ENCODE results near the gene PRADC1.
"Not testable (repeated sequence)": the region's sequence is repeated elsewhere in the genome, so short reads cannot be mapped to it uniquely, and the experiment has no call there.

The PRADC1 gene

DNA sequence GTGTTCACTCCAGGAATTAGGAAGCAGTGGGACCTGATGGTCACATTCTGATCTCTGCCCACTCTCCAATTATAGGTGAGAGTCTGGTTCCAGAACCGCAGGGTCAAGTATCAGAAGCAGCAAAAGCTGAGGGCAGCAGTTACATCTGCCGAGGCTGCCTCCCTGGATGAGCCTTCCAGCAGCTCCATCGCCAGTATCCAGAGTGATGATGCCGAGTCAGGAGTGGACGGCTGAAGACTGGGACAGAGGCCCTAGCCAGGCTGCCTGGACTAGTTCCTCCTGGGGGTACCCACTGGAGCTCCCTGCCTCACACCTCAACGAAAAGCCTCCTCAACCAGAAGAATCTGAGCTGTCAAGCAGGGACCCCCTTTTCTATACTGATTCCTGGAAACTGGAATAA, 22.3 kb downstream of the PRADC1 start:
- DNase-seq (ENCODE audit: insufficient read length) (no peak), FAIRE-seq (no peak)
- no peak for TF ChIP-seq TAF1 (IDR thresholded peaks at IDR 0.05; ENCODE audit: borderline replicate concordance, low read depth, low read length)
- no peak for TF ChIP-seq POLR2AphosphoS5 (IDR thresholded peaks at IDR 0.05; ENCODE audit: low read depth, low read length)
- no peak for TF ChIP-seq POLR2A (IDR thresholded peaks at IDR 0.05; ENCODE audit: low read depth, low read length)

DNA sequence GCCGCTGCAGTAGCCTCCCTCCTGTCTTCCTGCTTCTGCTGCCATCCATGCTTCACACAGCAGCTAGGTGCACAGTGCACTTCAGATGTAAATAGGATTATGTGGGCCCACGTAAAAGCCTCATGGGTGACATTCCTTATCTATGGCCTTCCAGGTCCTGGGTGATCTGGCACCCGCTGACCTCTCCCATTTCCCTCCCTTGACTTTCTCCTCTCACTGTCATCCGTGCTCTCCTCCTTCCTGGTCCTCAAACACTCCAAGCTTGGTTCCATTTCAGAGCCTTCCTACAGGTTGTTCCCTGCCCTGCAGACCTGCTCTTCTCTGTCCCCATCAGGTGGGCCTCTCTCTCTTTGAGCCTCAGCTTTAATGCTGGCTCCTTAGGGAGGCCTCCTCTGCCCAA, 23.0 kb downstream of the PRADC1 start:
- TF ChIP-seq TAF1 (IDR thresholded peaks at IDR 0.05; ENCODE audit: borderline replicate concordance, low read depth, low read length) (no peak), POLR2AphosphoS5 (IDR thresholded peaks at IDR 0.05; ENCODE audit: low read depth, low read length) (no peak), POLR2A (IDR thresholded peaks at IDR 0.05; ENCODE audit: low read depth, low read length) (no peak)
- FAIRE-seq (no peak), DNase-seq (ENCODE audit: insufficient read length) (no peak)

DNA sequence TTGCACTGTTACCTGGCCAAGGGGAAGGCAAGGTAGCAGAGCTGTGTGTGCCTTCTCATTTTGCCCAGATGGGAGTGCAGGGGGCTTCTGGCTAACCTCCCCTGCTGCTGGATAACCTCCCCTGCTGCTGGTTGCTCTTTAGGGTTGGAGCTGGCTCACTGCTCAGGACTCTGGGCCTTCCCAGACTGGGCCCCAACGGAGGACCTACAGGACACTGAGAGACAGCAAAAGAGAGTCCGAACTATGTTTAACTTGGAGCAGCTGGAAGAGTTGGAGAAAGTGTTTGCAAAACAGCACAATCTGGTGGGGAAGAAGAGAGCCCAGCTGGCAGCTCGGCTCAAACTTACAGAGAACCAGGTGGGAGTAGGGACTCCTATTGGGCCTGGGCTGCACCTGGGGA, 24.8 kb downstream of the PRADC1 start:
- DNase-seq (ENCODE audit: insufficient read length) (no peak), FAIRE-seq (no peak)
- no peak for TF ChIP-seq TAF1 (IDR thresholded peaks at IDR 0.05; ENCODE audit: borderline replicate concordance, low read depth, low read length)
- TF ChIP-seq POLR2A (IDR thresholded peaks at IDR 0.05; ENCODE audit: low read depth, low read length): no peak
- no peak for TF ChIP-seq POLR2AphosphoS5 (IDR thresholded peaks at IDR 0.05; ENCODE audit: low read depth, low read length)

DNA sequence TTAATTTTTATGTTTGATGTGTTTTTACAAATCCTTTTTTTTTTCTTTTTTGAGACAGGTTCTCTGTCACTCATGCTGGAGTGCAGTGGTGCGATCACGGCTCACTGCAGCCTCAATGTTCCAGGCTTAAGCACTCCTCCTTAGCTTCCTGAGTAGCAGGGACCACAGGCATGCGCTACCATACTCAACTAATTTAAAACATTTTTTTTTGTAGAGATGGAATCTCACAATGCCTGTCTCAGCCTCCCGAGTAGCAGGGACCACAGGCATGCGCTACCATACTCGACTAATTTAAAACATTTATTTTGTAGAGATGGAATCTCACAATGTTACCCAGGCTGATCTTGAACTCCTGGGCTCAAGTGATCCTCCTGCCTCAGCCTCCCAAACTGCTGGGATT, 27.4 kb downstream of the PRADC1 start:
- TF ChIP-seq POLR2AphosphoS5 (IDR thresholded peaks at IDR 0.05; ENCODE audit: low read depth, low read length) (no peak), TAF1 (IDR thresholded peaks at IDR 0.05; ENCODE audit: borderline replicate concordance, low read depth, low read length) (no peak), POLR2A (IDR thresholded peaks at IDR 0.05; ENCODE audit: low read depth, low read length) (no peak)
- DNase-seq (ENCODE audit: insufficient read length): no peak
- no peak for FAIRE-seq

DNA sequence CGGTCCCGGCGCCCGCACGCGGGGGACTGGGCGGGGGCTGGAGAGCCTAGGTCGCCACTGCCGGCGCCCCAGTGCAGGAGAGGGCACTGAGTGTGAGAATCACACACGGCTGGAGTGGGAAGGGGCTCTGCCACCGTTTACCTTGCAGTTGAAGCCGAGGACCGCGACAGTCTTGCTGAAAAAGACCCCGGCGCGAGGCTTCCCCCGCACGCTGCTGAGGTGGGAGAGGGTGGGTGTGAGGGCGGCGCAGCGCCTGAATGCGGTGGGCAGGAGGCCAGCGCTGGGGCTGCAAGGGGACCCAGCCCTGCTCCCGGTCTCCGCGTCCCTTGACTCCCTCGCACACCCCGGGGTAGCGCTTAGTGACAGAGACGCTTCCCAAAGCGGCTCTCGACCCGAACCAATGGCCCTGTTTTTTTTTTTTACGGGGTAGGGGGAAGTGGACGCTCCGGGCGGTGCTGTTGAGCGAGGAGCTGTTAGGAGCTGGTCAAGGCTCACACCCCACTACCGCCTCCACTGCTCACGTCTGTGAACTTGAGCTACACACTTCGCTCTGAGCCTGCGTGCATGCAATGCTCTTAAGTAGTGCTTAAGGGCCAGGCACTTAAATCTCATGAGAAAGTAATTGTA, 29.9 kb downstream of the PRADC1 start:
- DNase-seq (ENCODE audit: insufficient read length) (no peak), FAIRE-seq (no peak)
- TF ChIP-seq POLR2A (IDR thresholded peaks at IDR 0.05; ENCODE audit: low read depth, low read length) (no peak), TAF1 (IDR thresholded peaks at IDR 0.05; ENCODE audit: borderline replicate concordance, low read depth, low read length) (no peak)

DNA sequence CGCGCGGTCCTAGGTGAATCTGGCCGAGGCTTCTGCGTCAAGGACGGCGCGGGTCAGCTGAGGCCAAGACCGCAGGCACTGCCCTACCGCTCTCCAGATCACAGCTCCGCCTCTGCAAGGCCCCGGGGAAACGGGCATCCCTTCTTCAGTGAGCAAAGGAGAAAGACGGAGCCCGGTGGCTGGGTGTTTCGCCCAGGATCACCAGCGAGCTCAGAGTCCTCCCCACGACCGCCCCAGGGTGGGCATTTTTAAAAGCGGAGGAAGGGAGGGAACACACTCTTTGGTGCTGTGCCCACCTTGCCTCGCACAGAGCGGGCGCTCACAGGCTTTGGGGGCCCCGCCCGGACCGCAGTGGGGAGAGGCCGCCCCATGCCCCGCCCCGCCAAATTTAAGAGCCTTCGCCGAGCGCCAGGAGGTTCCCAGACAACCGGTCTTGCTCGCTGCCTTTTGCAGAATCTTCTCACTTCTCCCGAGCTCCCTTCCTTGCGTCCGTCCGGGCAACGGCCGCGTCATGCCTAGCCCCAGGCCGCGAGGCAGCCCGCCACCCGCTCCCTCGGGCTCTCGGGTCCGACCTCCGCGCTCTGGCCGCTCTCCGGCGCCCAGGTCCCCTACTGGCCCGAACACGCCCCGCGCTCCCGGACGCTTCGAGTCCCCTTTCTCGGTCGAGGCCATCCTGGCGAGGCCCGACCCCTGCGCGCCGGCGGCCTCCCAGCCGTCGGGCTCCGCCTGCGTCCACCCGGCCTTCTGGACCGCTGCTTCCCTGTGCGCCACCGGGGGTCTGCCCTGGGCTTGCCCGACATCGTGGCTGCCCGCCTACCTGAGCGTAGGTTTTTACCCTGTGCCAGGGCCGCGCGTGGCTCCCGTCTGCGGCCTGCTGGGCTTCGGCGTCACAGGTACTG, 30.6 kb downstream of the PRADC1 start, which contains the start of gene NOTO:
Gene NOTO, plus strand, starts transcription at position 419 of the 899 bp plus-strand sequence. Its CDS starts 93 bp downstream, at position 512.
- FAIRE-seq (no peak), DNase-seq (ENCODE audit: insufficient read length) (no peak)
- TF ChIP-seq POLR2AphosphoS5 (IDR thresholded peaks at IDR 0.05; ENCODE audit: low read depth, low read length) (no peak), POLR2A (IDR thresholded peaks at IDR 0.05; ENCODE audit: low read depth, low read length) (no peak)

DNA sequence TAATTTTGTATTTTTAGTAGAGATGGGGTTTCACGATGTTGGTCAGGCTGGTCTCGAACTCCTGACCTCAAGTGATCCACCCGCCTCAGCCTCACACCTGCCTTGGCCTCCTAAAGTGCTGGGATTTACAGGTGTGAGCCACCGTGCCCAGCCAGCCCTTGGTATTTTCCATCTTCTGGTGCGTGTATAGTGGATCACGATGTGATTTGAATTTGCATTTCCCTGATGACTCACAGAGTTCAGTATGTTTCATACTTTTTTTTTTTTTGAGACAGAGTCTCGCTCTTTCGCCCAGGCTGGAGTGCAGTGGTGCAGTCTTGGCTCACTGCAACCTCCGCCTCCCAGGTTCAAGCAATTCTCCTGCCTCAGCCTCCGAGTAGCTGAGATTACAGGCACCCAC, 32.8 kb downstream of the PRADC1 start:
- DNase-seq (ENCODE audit: insufficient read length); FAIRE-seq: not testable (repeated sequence)

DNA sequence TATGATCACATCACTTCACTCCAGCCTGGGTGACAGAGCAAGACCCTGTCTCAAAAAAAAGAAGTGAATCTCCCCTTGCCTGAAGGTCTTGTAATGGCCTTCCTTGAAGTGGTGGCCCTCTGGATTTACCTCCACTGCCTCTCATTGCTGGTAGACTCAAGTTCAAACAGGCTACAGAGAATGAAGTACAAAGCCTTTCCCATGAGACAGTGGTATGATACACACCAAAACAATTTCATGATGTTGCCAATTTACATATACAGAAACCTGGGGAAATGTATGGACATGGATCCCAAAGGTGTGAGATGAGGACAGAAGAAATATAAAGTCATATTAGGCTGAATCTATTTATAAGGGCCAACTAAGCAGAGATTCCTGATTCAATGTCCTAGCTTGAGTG, 35.5 kb downstream of the PRADC1 start:
- DNase-seq (ENCODE audit: insufficient read length) (no peak), FAIRE-seq (no peak)
- TF ChIP-seq POLR2AphosphoS5 (IDR thresholded peaks at IDR 0.05; ENCODE audit: low read depth, low read length) (no peak), POLR2A (IDR thresholded peaks at IDR 0.05; ENCODE audit: low read depth, low read length) (no peak), TAF1 (IDR thresholded peaks at IDR 0.05; ENCODE audit: borderline replicate concordance, low read depth, low read length) (no peak)

DNA sequence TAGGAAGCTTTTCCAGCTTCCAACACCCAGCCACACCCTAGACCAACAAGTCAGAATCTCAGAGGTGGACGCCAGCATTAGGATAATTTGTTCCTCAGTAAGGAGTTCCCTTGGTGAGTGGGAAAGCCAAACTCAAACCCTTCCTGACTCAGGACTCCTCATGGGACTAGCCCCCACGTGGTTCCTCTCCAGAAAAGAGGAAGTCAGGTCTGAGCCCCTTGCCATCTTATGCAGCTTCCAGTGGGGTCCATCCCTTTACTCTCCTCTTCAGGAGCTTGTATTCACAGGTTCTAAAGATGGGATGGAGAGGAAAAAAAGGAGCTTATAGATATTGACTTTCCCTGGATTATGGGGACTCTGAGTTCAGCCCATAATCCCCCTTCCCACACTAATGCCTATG, 45.5 kb downstream of the PRADC1 start:
- FAIRE-seq (no peak), DNase-seq (ENCODE audit: insufficient read length) (no peak)
- TF ChIP-seq POLR2A (IDR thresholded peaks at IDR 0.05; ENCODE audit: low read depth, low read length) (no peak), POLR2AphosphoS5 (IDR thresholded peaks at IDR 0.05; ENCODE audit: low read depth, low read length) (no peak), TAF1 (IDR thresholded peaks at IDR 0.05; ENCODE audit: borderline replicate concordance, low read depth, low read length) (no peak)

DNA sequence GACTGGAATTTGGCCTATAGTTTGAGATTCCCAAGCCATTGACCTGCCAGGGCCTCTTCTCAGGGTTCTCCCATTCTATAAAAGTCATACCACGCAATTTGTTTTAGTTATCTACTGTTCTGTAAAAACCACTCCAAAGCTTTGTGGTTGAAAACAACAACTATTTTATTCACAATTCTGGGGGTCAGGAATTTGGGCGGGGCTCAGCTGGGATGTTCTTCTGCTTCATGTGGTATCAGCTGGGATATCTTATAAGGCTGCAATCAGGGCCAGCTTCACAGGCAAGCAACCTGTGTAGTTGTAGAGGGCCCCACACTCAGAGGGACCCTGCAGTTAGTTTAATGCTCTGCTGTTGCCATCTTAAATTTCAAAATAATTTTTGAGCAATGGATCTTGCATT, 47.1 kb downstream of the PRADC1 start:
- TF ChIP-seq POLR2A (IDR thresholded peaks at IDR 0.05; ENCODE audit: low read depth, low read length): no peak
- TF ChIP-seq TAF1 (IDR thresholded peaks at IDR 0.05; ENCODE audit: borderline replicate concordance, low read depth, low read length): no peak
- TF ChIP-seq POLR2AphosphoS5 (IDR thresholded peaks at IDR 0.05; ENCODE audit: low read depth, low read length): no peak
- DNase-seq (ENCODE audit: insufficient read length) (no peak), FAIRE-seq (no peak)

Data from GM12892 (cell line).